ENCODE results near the gene C19orf18.

- TF ChIP-seq ZNF274 (IDR thresholded peaks at IDR 0.05; ENCODE audit: low read depth, low read length) (no peak), SUZ12 (IDR thresholded peaks at IDR 0.05; ENCODE audit: extremely low read depth, insufficient read depth, insufficient read length) (no peak)
These were observed at the start of gene C19orf18 for GRCh38 chr19:57974434-57974833.

All from NT2/D1 (cell line).